ENCODE data around the gene PCDH19.
"Not testable (repeated sequence)": the region's sequence is repeated elsewhere in the genome, so short reads cannot be mapped to it uniquely, and the experiment has no call there.

The PCDH19 gene

DNA sequence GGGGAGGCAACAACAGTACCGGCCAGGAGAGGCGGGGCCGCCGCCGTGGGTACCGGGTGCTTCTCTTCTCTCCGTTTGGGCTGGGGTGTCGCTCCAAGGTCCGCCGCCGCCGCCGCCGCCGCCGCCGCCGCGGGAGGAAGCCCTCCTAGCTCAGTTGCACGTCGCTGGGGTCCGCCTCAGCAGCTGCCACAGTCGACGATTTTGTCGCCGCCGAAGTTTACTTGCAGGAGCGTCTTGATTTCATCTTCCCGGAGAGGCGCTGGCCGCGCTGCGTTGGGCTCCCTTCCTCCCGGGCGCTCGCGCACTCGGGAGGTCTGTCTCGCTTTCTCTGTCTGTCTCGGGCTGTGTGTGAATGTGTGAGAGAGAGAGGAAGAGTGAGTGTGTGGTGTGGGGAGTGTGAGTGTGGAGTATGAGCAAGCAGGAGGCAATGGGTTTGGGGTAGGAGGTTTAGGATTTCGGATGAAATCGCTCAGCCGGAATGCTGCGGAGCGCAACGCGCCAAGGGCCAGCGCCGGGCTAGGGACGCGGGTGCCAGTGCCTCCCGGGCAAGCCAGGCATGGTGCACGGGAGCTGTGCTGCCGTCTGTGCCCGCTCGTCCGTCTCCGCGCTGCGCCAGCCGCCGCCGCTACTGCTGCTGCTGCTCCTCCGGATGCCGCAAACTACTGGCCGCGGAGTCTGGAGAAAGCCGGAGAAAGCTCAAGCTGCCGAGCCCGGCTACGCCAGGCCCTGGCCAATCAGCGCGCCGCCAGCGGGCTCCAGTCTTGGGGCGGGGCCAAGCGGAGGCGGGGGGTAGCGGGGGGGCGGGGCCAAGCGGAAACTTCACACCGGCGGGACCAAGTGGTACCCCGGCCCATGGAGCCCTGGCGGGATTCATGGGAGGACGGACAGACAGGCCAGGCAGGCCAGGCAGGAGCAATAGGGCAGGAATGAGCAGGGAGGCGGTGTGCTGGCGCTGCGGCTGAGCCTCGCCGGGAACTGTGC lies at the start of gene PCDH19:
Gene PCDH19, minus strand, starts transcription at position 664 of the 981 bp plus-strand sequence. CDS start 1,676 bp downstream, outside the sequence.
- peak; percentile 85 for DNase-seq

DNA sequence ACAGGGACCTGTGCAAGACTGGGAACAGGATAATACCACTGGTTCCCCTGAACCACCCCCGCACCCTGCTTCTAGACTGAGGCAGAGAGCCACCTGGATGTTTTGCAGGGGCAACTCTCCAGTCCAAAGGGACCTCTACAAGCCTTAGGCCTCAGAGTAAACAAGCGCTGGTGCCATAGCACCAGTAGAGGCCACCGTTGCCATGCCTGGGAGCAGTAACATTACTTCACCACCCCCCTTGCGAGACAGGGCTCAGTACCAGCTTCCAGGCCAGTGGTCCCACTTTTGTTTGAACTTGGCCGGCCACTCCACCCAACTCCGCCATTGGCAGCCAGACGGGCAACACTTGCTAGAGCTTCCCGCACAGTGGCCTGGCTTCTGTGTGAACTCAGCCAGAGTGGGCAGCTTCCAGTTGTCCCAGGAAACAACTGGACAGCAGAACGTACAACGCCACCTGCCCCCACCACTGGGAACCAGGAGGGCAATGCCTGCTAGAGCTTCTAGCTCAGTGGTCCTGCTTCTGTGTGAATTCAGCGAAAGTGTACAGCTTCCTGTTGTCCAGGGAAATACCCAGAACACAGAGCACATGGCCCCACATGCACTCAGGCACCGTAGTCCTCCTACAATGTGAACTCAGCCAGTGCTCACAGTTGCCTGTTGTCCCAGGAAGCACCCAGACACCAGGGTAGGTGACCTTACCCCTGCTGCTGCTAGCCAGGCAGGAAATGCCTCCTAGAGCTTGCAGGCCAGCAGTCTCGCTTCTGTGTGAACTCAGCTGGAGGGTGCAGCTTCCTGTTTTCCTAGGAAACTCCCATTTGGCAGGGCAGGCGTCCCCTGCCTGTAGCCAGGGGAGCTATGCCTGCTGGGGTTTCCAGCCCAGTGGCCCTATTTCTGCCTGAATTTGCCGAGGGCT lies 39.9 kb upstream of the PCDH19 start:
- peak; percentile 64 for DNase-seq

GRCh38 chrX:100447655-100448397 lies 37.8 kb upstream of the PCDH19 start:
- peak; percentile 53 for DNase-seq

DNA sequence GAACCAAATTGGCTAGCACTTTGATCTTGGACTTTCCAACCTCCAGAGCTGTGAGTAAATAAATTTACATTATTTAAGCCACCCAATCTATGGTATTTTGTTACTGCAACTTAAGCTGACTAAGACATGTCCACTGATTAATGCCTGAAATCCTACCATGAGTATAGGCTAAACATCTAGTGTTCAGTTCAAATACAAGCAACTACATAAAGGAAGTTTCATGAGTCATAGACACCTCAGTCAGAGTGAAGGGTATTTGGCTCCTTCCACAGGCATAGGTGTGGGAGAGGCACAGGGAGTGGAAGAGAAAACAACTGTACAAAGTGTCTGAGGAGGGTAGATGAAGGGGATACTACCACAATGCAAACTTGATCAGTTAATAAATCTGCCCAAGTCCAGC lies 35.5 kb upstream of the PCDH19 start:
- no peak for DNase-seq

- DNase-seq, result not testable (repeated sequence)
Observed at GRCh38 chrX:100441321-100441720, 31.2 kb upstream of the PCDH19 start.

GRCh38 chrX:100440006-100440405 lies 29.9 kb upstream of the PCDH19 start:
- DNase-seq, result no peak

DNA sequence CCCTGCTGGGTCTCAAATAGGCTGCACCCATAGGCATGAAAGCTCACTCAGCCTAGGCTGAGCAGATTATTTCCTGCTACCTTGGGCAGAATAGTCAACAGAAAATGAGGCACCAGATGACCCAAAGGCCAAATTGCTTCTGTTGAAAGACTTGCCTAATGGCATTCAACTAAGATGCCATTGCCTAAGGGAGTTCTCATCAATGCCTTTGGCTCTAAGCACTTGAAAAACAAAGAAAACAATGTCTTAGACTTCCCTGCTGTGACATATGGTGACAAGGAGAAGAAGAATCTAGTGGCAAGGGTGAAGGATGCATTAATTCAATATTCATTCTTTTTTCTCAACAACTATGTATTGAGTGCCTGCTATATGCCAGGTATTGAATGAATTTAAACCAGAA lies 25.7 kb upstream of the PCDH19 start:
- DNase-seq, result peak; percentile 6

- DNase-seq, result peak; percentile 30
Observed at GRCh38 chrX:100424012-100424411, 13.9 kb upstream of the PCDH19 start.

- peak; percentile 36 for DNase-seq
Observed at GRCh38 chrX:100418556-100418955, 8.5 kb upstream of the PCDH19 start.

DNA sequence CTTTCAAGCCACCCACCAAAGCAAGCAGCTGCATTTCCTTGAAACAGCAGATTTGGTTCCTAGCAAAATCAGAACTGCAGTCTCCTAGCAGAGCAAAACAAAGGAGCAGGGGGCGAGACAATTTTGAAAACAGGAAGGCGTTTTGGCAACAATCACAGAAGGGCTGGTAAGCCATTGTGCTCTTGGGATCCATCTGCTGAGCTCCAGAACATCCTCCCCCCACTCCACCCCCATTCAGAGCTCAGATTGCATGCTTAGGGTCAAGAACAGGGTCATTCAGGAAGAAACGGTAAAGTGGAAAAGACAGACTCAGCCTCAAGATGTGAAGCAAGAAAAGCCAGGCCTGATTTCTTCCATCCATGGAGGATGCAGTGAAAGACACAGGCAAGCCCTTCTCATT lies 7.6 kb upstream of the PCDH19 start:
- DNase-seq, result peak; percentile 80

DNA sequence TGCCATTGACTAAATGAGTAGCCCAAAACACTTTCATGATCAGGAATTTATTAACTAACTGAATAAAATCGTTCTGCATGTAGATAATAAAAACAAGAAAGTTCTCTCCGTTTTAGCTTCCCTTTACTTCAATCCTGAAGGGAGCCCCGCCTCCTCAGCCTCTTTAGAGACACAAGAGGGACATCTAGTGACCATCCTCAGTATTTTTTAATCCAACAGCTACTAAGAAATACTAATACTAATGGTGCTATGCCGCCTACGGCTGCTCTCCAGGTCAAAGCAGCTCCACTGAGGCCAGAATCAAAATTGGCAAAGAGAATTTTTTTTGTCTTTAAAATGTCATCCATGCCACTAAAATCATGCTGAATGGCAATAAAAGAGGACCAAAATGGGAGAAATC lies 3.2 kb upstream of the PCDH19 start:
- peak; percentile 73 for DNase-seq

DNA sequence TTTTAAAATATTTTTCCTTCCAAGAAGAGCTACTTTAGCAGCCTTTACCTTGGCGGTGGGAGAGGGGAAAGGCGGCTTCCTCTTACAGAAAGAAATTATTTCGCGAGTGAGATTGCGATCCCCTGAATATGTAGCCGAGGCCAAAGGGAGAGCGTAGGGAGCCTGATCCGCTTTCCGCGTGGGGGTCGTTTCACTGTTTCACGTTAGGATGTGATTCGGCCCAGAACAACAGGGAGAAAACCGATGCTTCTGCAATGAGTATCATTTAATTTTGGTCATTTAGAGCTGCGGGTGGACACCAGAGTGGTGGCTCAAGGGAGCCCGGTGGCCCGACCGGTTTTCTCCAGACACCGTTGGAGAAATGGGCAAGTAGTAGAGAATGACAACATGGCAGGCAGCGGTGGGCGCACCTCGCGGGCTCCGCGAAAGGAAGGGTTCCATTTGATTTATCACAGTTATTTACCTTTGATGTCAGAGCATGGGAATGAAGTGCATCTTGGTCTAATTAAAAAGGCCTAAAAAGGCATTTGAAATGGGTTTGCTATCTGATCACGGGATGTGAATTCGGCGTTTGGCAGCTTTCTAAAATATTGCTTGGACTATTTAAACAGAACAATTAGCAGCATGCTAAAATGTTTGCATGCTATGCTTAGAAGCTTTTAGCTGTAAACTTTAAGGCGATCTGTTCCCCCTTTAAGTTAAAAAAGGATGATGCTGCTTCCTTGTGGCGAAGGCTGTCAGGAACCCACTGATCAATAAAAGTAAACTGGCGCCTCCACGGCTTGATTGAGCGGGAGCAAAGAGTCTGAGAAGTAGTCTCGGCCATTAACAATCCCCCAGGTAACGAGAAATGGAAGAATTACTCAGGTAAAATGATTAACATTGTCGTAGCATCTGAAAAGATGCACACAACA lies 2.0 kb upstream of the PCDH19 start:
- DNase-seq, result no peak

DNA sequence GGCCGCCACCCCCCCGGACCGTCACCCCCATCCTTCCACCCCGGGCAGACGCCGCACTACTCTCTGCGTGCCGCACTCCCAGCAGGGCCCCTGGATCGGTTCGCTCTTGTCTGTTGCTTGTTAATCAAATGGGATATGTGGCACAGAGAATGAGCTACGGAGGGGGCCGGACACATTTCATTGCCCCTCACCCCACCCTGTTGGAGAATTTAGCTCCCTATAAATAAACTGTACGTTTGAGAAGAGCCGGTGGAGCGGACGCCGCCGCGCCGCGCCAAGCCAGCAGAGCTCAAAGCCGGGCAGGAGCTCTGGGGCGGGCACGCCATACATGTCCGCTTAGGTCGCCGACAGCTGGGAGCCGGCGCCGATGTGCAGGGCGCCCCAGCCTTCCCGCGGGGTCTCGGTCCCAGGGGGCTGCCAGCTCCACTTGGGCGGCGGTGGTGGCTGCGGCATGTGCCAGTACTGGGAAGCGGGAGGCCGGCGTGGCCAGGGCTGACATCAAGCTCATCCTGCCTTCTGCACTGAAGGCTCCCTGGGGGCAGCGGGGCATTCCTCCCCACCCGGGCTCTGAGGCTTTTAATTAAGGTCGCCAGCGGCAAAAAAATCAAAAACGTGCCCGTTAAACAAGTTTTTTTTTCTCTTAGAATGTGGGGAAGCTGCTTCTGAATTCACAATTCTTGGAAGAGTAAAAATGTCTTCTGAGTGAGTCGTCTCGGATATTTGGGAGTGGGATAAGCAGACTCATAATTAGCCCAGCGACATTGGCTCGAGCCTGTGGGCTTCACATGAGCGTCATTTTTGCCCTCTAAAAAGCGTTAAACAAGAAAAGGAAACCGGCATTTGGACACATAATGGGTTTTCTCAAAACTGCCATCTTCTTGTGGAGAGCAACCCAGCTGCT lies 1.1 kb upstream of the PCDH19 start:
- peak; percentile 57 for DNase-seq

DNA sequence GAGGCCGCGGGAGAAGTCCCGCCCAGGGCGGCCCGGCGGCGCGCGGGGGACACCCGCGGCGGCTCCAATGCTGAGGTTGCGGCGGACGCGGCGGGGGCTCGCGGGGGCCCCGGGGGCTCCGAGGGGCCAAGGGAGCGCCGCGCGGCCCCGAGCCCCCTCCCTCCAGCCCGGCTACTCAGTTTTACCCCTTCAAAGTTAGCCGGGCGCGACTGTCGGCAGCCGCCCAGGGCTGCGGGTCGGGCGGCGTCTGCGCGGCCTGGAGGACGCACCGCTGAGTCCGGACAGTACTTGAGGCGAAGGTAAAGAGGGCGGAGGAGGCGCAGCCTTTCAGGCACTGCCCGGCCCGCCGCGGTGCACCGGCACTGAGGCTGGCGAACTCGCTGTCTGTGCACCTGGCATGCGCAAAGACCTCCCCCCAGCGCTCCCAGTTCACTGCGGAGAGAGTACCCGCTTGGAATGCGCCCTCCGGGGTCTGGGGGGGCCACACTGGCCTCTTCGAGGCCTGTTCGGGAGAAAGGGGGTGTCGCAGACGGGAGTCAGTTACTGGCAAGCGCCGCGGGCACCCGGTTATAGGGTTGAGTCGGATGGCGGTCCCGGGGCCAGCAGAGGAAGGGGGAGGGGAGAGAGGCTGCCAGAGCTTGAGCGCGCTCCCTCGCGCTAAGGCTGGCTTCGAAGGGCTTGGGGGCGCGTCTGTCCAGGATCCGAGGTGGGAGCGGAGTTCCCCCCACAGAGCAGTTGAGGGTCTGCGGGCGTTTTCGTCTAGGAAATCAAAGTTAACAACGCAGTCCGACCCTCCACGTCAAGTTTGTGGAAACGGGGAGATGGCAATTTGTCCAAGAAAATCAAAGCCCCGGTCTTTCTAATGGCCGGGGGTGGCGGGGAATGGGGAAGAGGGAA lies 1.1 kb downstream of the PCDH19 start:
- DNase-seq, result peak; percentile 58

GRCh38 chrX:100407784-100408712 lies 2.0 kb downstream of the PCDH19 start:
- DNase-seq, result peak; percentile 14

GRCh38 chrX:100407147-100407783 lies 2.8 kb downstream of the PCDH19 start:
- no peak for DNase-seq

- peak; percentile 26 for DNase-seq
Observed at GRCh38 chrX:100405424-100405823, 4.6 kb downstream of the PCDH19 start.

- DNase-seq, result no peak
Observed at GRCh38 chrX:100404851-100405250, 5.2 kb downstream of the PCDH19 start.

Measured in NCI-H69 (cell line).